GM13976 (cell line): ENCODE measurements around the gene IMMP2L.

Source experiments
- DNase-seq: peaks from one replicate; pipeline ENCODE4 v3.0.0; 2012; ENCODE audit warnings: low spot score
- in situ Hi-C: fragments of 300-500 bp; cut with MboI; formaldehyde crosslinking; loops from one replicate; pipeline ENCODE4 v1.12.0; 2022; ENCODE audit warnings: low sequenced_read_pairs, mixed read lengths, inconsistent platforms; ENCODE audit not compliant: unreplicated experiment
- TF ChIP-seq, protein P1 (sequence below): IDR thresholded peaks from 2 replicates; pipeline ENCODE4 v1.5.1; 2012; ENCODE audit warnings: borderline replicate concordance, mild to moderate bottlenecking; ENCODE audit not compliant: insufficient read depth; ENCODE audit errors: extremely low read depth, missing control alignments, control extremely low read depth

The IMMP2L gene

DNA sequence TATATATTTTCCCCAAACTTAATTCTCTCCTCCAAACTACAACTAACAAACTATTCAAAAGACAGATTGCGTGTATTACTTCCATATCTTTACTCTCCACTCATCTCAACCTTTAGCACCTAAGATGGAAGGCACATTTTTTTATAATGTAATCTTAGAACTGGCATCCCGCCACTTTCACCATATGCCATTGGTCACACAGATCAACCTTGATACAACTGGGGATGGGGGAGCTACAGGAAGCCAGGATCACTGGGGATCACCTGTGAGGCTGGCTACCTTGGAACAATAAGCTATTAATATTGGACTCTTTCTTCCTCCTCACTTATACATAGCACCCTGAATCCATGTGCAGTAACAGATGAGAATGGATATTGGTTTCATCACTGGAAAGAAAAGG lies 941.0 kb downstream of the IMMP2L start:
- TF ChIP-seq, protein P1, sequence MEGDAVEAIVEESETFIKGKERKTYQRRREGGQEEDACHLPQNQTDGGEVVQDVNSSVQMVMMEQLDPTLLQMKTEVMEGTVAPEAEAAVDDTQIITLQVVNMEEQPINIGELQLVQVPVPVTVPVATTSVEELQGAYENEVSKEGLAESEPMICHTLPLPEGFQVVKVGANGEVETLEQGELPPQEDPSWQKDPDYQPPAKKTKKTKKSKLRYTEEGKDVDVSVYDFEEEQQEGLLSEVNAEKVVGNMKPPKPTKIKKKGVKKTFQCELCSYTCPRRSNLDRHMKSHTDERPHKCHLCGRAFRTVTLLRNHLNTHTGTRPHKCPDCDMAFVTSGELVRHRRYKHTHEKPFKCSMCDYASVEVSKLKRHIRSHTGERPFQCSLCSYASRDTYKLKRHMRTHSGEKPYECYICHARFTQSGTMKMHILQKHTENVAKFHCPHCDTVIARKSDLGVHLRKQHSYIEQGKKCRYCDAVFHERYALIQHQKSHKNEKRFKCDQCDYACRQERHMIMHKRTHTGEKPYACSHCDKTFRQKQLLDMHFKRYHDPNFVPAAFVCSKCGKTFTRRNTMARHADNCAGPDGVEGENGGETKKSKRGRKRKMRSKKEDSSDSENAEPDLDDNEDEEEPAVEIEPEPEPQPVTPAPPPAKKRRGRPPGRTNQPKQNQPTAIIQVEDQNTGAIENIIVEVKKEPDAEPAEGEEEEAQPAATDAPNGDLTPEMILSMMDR, result no peak
- in situ Hi-C loops, result no loop called here
- no peak for DNase-seq

GRCh38 chr7:110620110-110620735 lies 942.1 kb downstream of the IMMP2L start:
- TF ChIP-seq, protein P1, result no peak
- in situ Hi-C loops, result no loop called here
- no peak for DNase-seq
